ENCODE data around the gene MYLK4. TPM values are rescaled to one million over a fixed set of nuclear protein-coding genes. Genes with fewer than 3 reads are reported as not detected.

MYLK4 gene
- total RNA-seq, 3 donors from 2014 or later, result 0.41 to 0.82 (median 0.43) TPM

GRCh38 chr6:2739335-2739734, 11.4 kb downstream of the MYLK4 start:
- Histone ChIP-seq H3K4me1 (ENCODE audit: low read depth) (no peaks in the 10 kb centered on the region), H3K4me3 (no peak overlapping the region), H3K36me3 (ENCODE audit: low read depth) (no peaks in the 10 kb centered on the region), H3K9me3 (no peaks in the 10 kb centered on the region)
- DNase-seq (no peak), ATAC-seq (no peak)
- no peak for TF ChIP-seq CTCF (IDR thresholded peaks at IDR 0.05)
- intact Hi-C loops (cut with DNase I, micrococcal nuclease), result no loop called here

- H3K4me1 ChIP-seq (ENCODE audit: low read depth), result no peaks in the 10 kb centered on the region
- H3K9me3 ChIP-seq, result no peaks in the 10 kb centered on the region
- ATAC-seq, result peak; percentile 45
- no peaks in the 10 kb centered on the region for H3K36me3 ChIP-seq (ENCODE audit: low read depth)
- peak in 1 of 3 donors; percentile 64 for DNase-seq
- no peak overlapping the region for H3K4me3 ChIP-seq
- intact Hi-C loops (cut with DNase I, micrococcal nuclease), result no loop called here
- TF ChIP-seq CTCF (IDR thresholded peaks at IDR 0.05), result peak; percentile 21
Observed at GRCh38 chr6:2738373-2738979, 12.2 kb downstream of the MYLK4 start.

GRCh38 chr6:2737885-2738284, 12.8 kb downstream of the MYLK4 start:
- no peak for TF ChIP-seq CTCF (IDR thresholded peaks at IDR 0.05)
- H3K36me3 ChIP-seq (ENCODE audit: low read depth), result no peaks in the 10 kb centered on the region
- intact Hi-C loops (cut with DNase I, micrococcal nuclease), result no loop called here

DNA sequence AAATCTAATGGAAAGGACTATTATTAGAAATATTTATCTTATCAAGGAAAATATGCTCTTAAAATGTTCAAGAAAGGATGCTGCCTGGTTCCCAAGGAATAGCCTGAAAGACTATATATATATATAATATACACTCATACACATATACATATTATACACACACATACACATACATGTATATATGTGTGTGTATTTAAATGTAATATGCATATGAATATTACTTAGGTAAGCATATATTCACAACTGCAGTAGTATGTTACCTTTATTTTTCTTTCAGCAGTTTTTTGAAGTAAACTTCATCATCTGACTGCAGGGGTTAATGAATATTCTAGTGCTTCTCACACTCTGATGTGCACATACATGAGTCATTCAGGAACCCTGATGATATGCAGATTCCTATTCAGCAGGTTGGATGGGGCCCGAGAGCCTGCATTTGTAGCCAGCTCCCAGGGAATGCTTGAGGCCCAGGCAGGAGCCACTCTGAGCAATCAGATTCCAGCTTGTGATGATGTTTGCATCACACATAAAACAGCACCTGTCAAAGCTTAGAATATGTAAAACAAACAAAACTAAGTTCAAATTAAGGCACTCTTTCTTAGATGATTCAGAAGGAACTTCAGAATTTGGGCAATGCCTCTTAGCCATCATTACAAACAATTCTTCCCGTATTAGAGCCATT, 16.1 kb downstream of the MYLK4 start:
- H3K4me3 ChIP-seq, result no peak overlapping the region
- ATAC-seq (no peak), DNase-seq (no peak)
- H3K9me3 ChIP-seq, result no peaks in the 10 kb centered on the region
- intact Hi-C loops (cut with DNase I, micrococcal nuclease), result no loop called here
- no peaks in the 10 kb centered on the region for H3K36me3 ChIP-seq (ENCODE audit: low read depth)
- no peaks in the 10 kb centered on the region for H3K4me1 ChIP-seq (ENCODE audit: low read depth)
- no peak for TF ChIP-seq CTCF (IDR thresholded peaks at IDR 0.05)

More at GRCh38 chr6:2737885-2738284, 12.8 kb downstream of the MYLK4 start:
- no peak for DNase-seq
- ATAC-seq, result no peak
- H3K9me3 ChIP-seq, result no peaks in the 10 kb centered on the region
- no peaks in the 10 kb centered on the region for H3K4me1 ChIP-seq (ENCODE audit: low read depth)
- no peak overlapping the region for H3K4me3 ChIP-seq

DNA sequence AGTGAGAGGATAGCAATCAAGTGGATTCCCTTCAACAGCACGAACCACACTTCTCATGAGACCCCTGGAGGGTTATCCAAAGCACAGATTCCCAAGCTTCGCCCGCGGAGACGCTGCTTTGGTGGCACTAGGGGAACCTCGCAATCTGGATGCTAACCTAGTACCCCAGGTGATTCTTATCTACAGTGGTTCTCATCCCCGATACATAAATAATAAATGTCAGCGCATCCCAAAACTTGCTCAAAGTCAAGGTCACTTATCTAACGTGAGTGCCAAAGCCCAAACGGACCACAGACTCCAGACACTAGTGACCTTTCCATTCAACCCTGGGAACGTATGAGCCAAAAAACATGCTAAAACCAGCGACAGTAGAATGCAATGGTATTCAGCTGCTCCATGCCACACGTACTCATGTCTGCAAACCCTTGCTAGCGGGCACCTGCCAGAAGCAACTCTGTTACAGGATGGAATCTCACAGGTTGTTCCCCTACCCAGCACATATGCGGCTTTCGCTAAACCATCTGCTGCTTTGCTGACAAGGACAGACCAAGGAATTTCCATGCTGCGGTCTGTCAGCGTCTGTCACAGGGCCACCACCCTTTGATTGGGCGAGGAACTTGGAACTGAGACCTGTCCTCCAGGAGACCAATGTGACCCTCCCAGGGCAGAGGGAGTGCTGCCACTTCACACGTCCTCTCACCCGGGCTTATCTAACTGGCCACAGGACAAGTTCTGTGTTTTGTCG, 16.8 kb downstream of the MYLK4 start:
- no peak for ATAC-seq
- TF ChIP-seq CTCF (IDR thresholded peaks at IDR 0.05), result no peak
- DNase-seq, result no peak
- H3K4me3 ChIP-seq, result no peak overlapping the region
- H3K4me1 ChIP-seq (ENCODE audit: low read depth), result no peaks in the 10 kb centered on the region
- intact Hi-C loops (cut with DNase I, micrococcal nuclease), result no loop called here
- H3K36me3 ChIP-seq (ENCODE audit: low read depth), result no peaks in the 10 kb centered on the region
- no peaks in the 10 kb centered on the region for H3K9me3 ChIP-seq
